Calu3 (cell line): Measurements from ENCODE around the gene LETM1. TPM values are rescaled to one million over a fixed set of nuclear protein-coding genes. Genes with fewer than 3 reads are reported as not detected.
"Not testable (repeated sequence)": the region's sequence is repeated elsewhere in the genome, so short reads cannot be mapped to it uniquely, and the experiment has no call there.

Experiments used
- BruUV-seq: library from RNA; stranded (reverse); fragments of 400-500 nt; replicated peaks from 2 replicates; lab custom pipeline; 2021; lab: Mats Ljungman, UMichigan
- CTCF ChIA-PET: fragments of 300-600 bp; sonication (Branson Sonifier 250); formaldehyde crosslinking; loops from one replicate; lab custom pipeline; 2022; ENCODE audit warnings: antibody characterized with exemption; lab: Charles Lee
- DNase-seq: peaks from one replicate; pipeline ENCODE4 v3.0.0; 2022
- H3K27ac Mint-ChIP-seq: one replicate; pipeline ENCODE4 v1.8.0; 2022; ENCODE audit warnings: mixed read lengths; ENCODE audit not compliant: unreplicated experiment
- H3K27me3 Mint-ChIP-seq: one replicate; pipeline ENCODE4 v1.8.0; 2022; ENCODE audit warnings: mixed read lengths; ENCODE audit not compliant: unreplicated experiment
- H3K36me3 Mint-ChIP-seq: one replicate; pipeline ENCODE4 v1.8.0; 2022; ENCODE audit warnings: mild to moderate bottlenecking, moderate library complexity, mixed read lengths; ENCODE audit not compliant: insufficient read depth, unreplicated experiment
- H3K4me1 Mint-ChIP-seq: one replicate; pipeline ENCODE4 v1.8.0; 2022; ENCODE audit warnings: mild to moderate bottlenecking, low read depth, mixed read lengths; ENCODE audit not compliant: unreplicated experiment
- H3K4me3 Mint-ChIP-seq: one replicate; pipeline ENCODE4 v1.8.0; 2022; ENCODE audit warnings: mild to moderate bottlenecking, low read depth, moderate library complexity, mixed read lengths; ENCODE audit not compliant: unreplicated experiment
- H3K9me3 Mint-ChIP-seq: one replicate; pipeline ENCODE4 v1.8.0; 2022; ENCODE audit warnings: low read depth, mixed read lengths; ENCODE audit not compliant: unreplicated experiment
- intact Hi-C: fragments of 100-400 bp; cut with micrococcal nuclease; formaldehyde crosslinking; loops from one replicate; pipeline ENCODE4 v1.10.0; 2022; ENCODE audit not compliant: unreplicated experiment
- total RNA-seq: library from RNA; stranded (reverse); gene quantifications from 2 replicates; pipeline ENCODE4 v1.2.3, GENCODE V29; 2022
- TF ChIP-seq, protein P1 (sequence below): fragments of 200-600 bp; IDR thresholded peaks from one replicate; pipeline ENCODE4 v1.8.0; 2022; ENCODE audit warnings: antibody characterized with exemption; ENCODE audit not compliant: unreplicated experiment

LETM1 gene
- total RNA-seq, 1 experiment from 2014 or later = 47.2 TPM

DNA sequence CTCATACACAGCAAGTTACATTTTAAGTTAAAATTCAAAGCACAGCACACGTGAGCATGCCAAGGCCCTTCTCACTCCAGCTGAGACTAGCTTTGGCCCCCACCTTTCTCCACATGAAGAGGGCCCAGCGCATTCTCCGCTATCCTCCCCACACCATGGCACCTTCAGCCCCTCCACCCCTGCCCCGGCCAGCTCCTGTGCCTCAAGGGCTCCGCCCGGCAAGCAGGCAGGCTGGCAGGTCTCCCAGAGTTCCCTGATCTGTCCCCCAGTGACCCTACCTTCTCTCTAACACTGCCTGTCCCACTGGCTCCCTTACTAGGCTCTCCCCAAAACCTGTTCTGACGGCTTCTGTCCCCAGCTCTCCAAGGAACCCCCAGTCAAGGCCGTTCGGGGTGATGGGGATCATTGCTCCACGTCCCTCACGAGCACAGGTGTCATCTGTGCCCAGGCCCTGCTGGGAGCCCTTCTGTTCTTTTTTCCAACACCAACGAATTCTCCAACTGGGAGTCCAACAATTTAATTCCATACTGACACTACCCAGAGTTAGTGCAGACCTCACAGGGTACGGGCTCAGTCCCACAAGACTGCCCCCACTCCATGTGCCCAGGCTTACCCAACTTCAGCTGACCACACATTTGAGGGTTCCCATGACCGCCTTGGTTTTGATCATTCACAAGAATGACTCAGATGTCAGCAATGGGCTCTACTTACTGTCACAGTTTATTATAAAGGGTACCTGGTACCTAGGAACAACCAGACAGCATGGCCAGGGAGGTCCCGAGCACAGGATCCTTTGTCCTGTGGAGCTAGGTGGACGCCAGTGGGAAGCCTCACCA, 4.2 kb downstream of the LETM1 start:
- H3K9me3 Mint-ChIP-seq = no peaks in the 10 kb centered on the region
- H3K36me3 Mint-ChIP-seq = peaks cover 37% of the 10 kb centered on the region
- intact Hi-C loops = no loop called here

DNA sequence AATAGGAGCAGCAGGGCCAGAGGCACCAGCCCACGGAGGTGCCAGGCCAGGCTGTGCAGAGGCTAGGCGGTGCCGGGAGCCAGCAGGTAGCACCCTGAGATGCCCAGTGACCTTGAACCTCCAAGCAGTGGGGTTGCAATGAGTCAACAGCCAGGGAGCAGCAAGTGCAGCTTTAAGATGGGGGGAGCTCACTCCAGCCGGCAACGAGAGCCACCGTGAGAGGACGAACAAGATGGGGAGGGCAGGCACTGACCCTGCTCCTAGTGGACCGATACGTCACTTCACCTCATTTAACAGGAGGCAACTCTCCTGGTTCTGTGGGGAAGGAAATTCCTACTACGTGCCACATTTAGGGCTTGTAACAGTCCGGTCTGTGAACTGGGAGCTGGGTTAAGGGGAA, 4.8 kb downstream of the LETM1 start:
- peaks cover 20% of the 10 kb centered on the region for H3K4me1 Mint-ChIP-seq
- H3K9me3 Mint-ChIP-seq = no peaks in the 10 kb centered on the region
- TF ChIP-seq, protein P1, sequence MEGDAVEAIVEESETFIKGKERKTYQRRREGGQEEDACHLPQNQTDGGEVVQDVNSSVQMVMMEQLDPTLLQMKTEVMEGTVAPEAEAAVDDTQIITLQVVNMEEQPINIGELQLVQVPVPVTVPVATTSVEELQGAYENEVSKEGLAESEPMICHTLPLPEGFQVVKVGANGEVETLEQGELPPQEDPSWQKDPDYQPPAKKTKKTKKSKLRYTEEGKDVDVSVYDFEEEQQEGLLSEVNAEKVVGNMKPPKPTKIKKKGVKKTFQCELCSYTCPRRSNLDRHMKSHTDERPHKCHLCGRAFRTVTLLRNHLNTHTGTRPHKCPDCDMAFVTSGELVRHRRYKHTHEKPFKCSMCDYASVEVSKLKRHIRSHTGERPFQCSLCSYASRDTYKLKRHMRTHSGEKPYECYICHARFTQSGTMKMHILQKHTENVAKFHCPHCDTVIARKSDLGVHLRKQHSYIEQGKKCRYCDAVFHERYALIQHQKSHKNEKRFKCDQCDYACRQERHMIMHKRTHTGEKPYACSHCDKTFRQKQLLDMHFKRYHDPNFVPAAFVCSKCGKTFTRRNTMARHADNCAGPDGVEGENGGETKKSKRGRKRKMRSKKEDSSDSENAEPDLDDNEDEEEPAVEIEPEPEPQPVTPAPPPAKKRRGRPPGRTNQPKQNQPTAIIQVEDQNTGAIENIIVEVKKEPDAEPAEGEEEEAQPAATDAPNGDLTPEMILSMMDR = no peak
- H3K4me3 Mint-ChIP-seq = no peak overlapping the region
- BruUV-seq = no TSS peak
- intact Hi-C loops = no loop called here
- no peak overlapping the region for H3K27ac Mint-ChIP-seq
- DNase-seq = no peak
- peaks cover 30% of the 10 kb centered on the region for H3K36me3 Mint-ChIP-seq
- CTCF ChIA-PET = no interaction called here
- no peaks in the 10 kb centered on the region for H3K27me3 Mint-ChIP-seq

More for the DNA sequence above, 4.2 kb downstream of the LETM1 start:
- no TSS peak for BruUV-seq
- no peak overlapping the region for H3K27ac Mint-ChIP-seq
- no peak overlapping the region for H3K4me3 Mint-ChIP-seq
- TF ChIP-seq, protein P1 = no peak
- peaks cover 20% of the 10 kb centered on the region for H3K4me1 Mint-ChIP-seq
- no peaks in the 10 kb centered on the region for H3K27me3 Mint-ChIP-seq
- DNase-seq = no peak
- CTCF ChIA-PET = no interaction called here

DNA sequence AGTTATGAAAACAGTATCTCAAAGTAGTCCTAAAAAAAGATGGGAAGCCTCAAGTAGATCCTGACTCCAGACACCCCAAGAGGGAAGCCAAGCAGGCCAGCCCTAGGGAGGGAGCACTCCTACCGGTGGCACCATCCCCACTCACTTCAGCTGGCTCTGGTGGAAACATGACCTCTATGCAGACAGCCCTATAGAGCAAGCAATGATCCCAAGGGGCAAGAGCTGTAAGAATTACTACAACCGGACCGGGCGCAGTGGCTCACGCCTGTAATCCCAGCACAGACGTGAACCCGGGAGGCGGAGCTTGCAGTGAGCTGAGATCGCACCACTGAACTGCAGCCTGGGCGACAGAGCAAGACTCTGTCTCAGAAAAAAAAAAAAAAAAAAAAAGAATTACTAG, 5.7 kb downstream of the LETM1 start:
- DNase-seq = no peak
- Mint-ChIP-seq H3K9me3 (no peaks in the 10 kb centered on the region), H3K27ac (no peak overlapping the region), H3K4me3 (no peak overlapping the region), H3K27me3 (no peaks in the 10 kb centered on the region), H3K4me1 (peaks cover 20% of the 10 kb centered on the region), H3K36me3 (peaks cover 26% of the 10 kb centered on the region)
- intact Hi-C loops = no loop called here
- TF ChIP-seq, protein P1 = no peak
- no TSS peak for BruUV-seq
- CTCF ChIA-PET = no interaction called here

DNA sequence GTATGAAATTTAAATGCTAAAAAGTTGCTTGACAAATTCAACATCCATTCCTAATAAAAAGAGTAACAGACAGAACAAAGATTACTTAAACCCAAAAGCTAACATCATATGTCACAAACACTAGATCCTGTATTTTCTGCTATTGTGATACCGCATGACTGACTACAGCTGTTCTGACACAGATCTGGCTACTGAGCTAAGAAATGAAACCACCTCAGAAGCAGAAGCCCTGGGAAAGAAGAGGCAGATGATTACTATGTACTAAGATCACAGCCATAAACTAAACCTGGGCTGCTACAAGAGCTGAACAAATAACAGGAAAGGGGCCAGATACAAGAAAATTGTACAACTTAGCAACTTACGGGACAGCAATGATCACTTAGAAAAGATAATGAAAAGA, 9.4 kb downstream of the LETM1 start:
- CTCF ChIA-PET = no interaction called here
- H3K4me1 Mint-ChIP-seq = peaks cover 4% of the 10 kb centered on the region
- no peaks in the 10 kb centered on the region for H3K9me3 Mint-ChIP-seq
- TF ChIP-seq, protein P1 = no peak
- H3K36me3 Mint-ChIP-seq = peaks cover 13% of the 10 kb centered on the region
- intact Hi-C loops = no loop called here
- DNase-seq = no peak
- no peak overlapping the region for H3K27ac Mint-ChIP-seq
- no TSS peak for BruUV-seq
- H3K4me3 Mint-ChIP-seq = no peak overlapping the region
- H3K27me3 Mint-ChIP-seq = no peaks in the 10 kb centered on the region

DNA sequence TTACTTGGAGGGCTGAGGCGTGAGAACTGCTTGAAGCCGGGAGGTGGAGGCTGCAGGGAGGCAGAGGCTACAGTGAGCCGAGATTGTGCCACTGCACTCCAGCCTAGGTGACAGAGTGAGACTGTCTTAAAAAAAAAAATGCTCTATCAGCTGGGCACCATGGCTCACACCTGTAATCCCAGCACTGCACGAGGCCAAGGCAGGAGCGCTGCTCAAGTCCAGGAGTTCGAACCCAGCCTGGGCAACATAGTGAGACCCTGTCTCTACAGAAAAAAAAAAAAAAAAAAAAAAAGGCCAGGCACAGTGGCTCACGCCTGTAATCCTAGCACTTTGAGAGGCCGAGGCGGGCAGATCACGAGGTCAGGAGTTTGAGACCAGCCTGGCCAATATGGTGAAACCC, 11.3 kb downstream of the LETM1 start:
- H3K27ac Mint-ChIP-seq, H3K9me3 Mint-ChIP-seq, H3K27me3 Mint-ChIP-seq, H3K4me1 Mint-ChIP-seq, BruUV-seq, H3K36me3 Mint-ChIP-seq, DNase-seq, H3K4me3 Mint-ChIP-seq, intact Hi-C loops: not testable (repeated sequence)
- CTCF ChIA-PET = interaction anchor here (1.1 kb wide), 1 partner anchor 14 kb away, joined by 3 read pairs; no protein-coding TSS in a partner anchor
